Erythroblast (primary cell): Measurements from ENCODE around the gene CPNE6.

Source experiments
- GATA1 ChIP-seq: IDR thresholded peaks from 2 replicates; pipeline ENCODE4 v1.6.1; 2011; ENCODE audit warnings: low read depth, mild to moderate bottlenecking, control low read depth, low read length, moderate library complexity
- POLR2A ChIP-seq: IDR thresholded peaks from 2 replicates; pipeline ENCODE4 v1.6.1; 2011; ENCODE audit warnings: mild to moderate bottlenecking, low read length

DNA sequence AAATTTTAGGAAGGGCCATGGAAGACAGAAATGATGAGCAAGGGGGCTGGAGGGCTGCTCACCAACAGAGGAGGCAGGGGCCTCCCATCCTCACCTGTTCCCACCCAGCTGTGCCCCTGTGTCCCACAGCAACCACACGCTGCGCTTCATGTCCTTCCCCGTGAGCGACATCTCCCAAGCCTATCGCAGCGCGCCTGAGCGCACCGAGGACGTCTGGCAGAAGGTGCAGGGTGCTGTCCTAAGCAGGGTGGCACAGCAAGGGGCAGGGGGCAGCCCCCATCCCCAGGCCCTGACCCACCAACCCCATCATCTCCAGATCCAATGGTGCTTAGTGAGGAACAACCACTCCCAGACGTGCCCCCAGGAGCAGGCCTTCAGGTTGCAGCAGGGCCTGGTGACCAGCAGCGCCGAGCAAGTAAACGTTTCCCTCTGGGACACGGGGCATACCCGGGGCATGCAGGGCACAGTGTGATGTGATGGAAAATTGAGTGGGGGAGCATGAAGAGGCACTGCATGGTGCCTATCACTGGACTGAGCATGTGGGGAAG lies 11.4 kb upstream of the CPNE6 start:
- no peak for TF ChIP-seq POLR2A
- no peak for TF ChIP-seq GATA1
